ENCODE results near the gene WFIKKN2.

- TF ChIP-seq CTCF (IDR thresholded peaks at IDR 0.05), result no peak
- TF ChIP-seq EZH2phosphoT487 (IDR thresholded peaks at IDR 0.05; ENCODE audit: borderline replicate concordance, low read depth), result no peak
- TF ChIP-seq RCOR1 (IDR thresholded peaks at IDR 0.05; ENCODE audit: low read length), result no peak
- no peak for TF ChIP-seq TAF1 (IDR thresholded peaks at IDR 0.05; ENCODE audit: borderline replicate concordance, low read depth, low read length)
- no peak for TF ChIP-seq REST (IDR thresholded peaks at IDR 0.05; ENCODE audit: low read depth, low read length)
Measured at GRCh38 chr17:50879086-50879485, 43.7 kb downstream of the WFIKKN2 start.
